B cell (primary cell): Measurements from ENCODE around the gene COG8. TPM values are rescaled to one million over a fixed set of nuclear protein-coding genes. Genes with fewer than 3 reads are reported as not detected.
A peak's percentile ranks its signal among the peaks of the same experiment; 100 is the strongest.

Source experiments
- ATAC-seq: fragments of 200-7000 bp; cut with Tn5 transposase; one replicate; pipeline ENCODE4 v1.10.0; 2021; ENCODE audit warnings: low read depth, mild to moderate bottlenecking, moderate number of reproducible peaks, moderate library complexity
- CTCF ChIA-PET: fragments of 350-600 bp; sonication (Branson Sonifier 250); formaldehyde crosslinking; loops from one replicate; lab custom pipeline; 2021; ENCODE audit warnings: antibody characterized with exemption, inconsistent platforms; lab: Charles Lee
- POLR2A ChIA-PET: fragments of 350-600 bp; sonication (Branson Sonifier 250); formaldehyde crosslinking; loops from one replicate; lab custom pipeline; 2021; ENCODE audit warnings: antibody characterized with exemption; lab: Charles Lee
- DNase-seq: peaks from one replicate; pipeline ENCODE4 v3.0.0; 2013
- H2AFZ ChIP-seq: 2 replicates; pipeline ENCODE4 v1.6.1; 2012; ENCODE audit warnings: mild to moderate bottlenecking, low read depth, low read length; ENCODE audit not compliant: insufficient read depth, poor library complexity, severe bottlenecking
- H3K27ac ChIP-seq, 2 donors: 1 replicate in 1 of 2; 2 replicates in 1 of 2; pipeline ENCODE4 v1.5.1; 2012 to 2013; ENCODE audit warnings: low read length in 2 of 2, mild to moderate bottlenecking in 2 of 2, moderate library complexity in 1 of 2
- H3K27me3 ChIP-seq, 4 experiments: fragments of 200-600 bp in 1 of 4; sonication (generic) in 1 of 4; replicated peaks in 1 of 4; 1 replicate in 2 of 4; 2 replicates in 2 of 4; pipeline versions ENCODE4 v1.6.1 to v1.7.0; 2013 to 2016; ENCODE audit warnings: low read length in 3 of 4, mild to moderate bottlenecking in 2 of 4, mixed read lengths in 1 of 4, moderate library complexity in 1 of 4; ENCODE audit not compliant: insufficient read depth in 4 of 4, control insufficient read depth in 3 of 4; ENCODE audit errors: control extremely low read depth in 1 of 4
- H3K36me3 ChIP-seq, 2 experiments: replicated peaks in 1 of 2; 1 replicate in 1 of 2; 2 replicates in 1 of 2; pipeline versions ENCODE4 v1.6.1 to v1.7.1; 2013; ENCODE audit warnings: low read length in 1 of 2; ENCODE audit not compliant: insufficient read depth in 2 of 2, control insufficient read depth in 1 of 2; ENCODE audit errors: control extremely low read depth in 1 of 2, extremely low read depth in 1 of 2
- H3K4me1 ChIP-seq, 2 donors: fragments of 200-600 bp in 1 of 2; sonication (generic) in 1 of 2; 1 replicate in 1 of 2; 2 replicates in 1 of 2; pipeline versions ENCODE4 v1.5.1 to v1.6.1; 2013 to 2017; ENCODE audit warnings: low read length in 2 of 2; ENCODE audit not compliant: control insufficient read depth in 2 of 2, insufficient read depth in 2 of 2
- H3K4me2 ChIP-seq: replicated peaks from 2 replicates; pipeline ENCODE3; 2012; ENCODE audit warnings: mild to moderate bottlenecking, low read depth, low read length; ENCODE audit not compliant: poor library complexity, severe bottlenecking
- H3K4me3 ChIP-seq, 5 experiments: fragments of 200-600 bp in 1 of 5; sonication (generic) in 1 of 5; 1 replicate in 3 of 5; 2 replicates in 2 of 5; pipeline versions ENCODE4 v1.5.1 to v1.7.0; 2011 to 2016; ENCODE audit warnings: low read length in 4 of 5, mild to moderate bottlenecking in 4 of 5, low read depth in 2 of 5, control low read depth in 1 of 5, moderate library complexity in 1 of 5; ENCODE audit not compliant: insufficient read depth in 1 of 5; ENCODE audit errors: control extremely low read depth in 1 of 5, extremely low read depth in 1 of 5
- H3K79me2 ChIP-seq: fragments of 200-600 bp; sonication (generic); one replicate; pipeline ENCODE4 v1.6.0; 2016; ENCODE audit warnings: low read length; ENCODE audit not compliant: control insufficient read depth, insufficient read depth
- H3K9ac ChIP-seq: fragments of 200-600 bp; sonication (generic); 2 replicates; pipeline ENCODE4 v1.6.1; 2017; ENCODE audit warnings: mild to moderate bottlenecking, low read length, moderate library complexity
- H3K9me3 ChIP-seq, 3 donors: one replicate each; pipeline versions ENCODE4 v1.6.1 to v1.7.1; 2013; ENCODE audit warnings: low read length in 2 of 3; ENCODE audit not compliant: control insufficient read depth in 2 of 3, insufficient read depth in 1 of 3; ENCODE audit errors: control extremely low read depth in 1 of 3
- H4K20me1 ChIP-seq: 2 replicates; pipeline ENCODE4 v1.6.0; 2012; ENCODE audit warnings: mild to moderate bottlenecking, low read length; ENCODE audit not compliant: insufficient read depth, control insufficient read depth, poor library complexity, severe bottlenecking
- H3K27ac Mint-ChIP-seq: one replicate; pipeline ENCODE4 v1.8.0; 2021; ENCODE audit warnings: mixed read lengths
- H3K27me3 Mint-ChIP-seq: one replicate; pipeline ENCODE4 v1.8.0; 2021; ENCODE audit warnings: mixed read lengths
- H3K4me1 Mint-ChIP-seq: one replicate; pipeline ENCODE4 v1.8.0; 2021; ENCODE audit warnings: mixed read lengths
- H3K4me3 Mint-ChIP-seq: one replicate; pipeline ENCODE4 v1.8.0; 2021; ENCODE audit warnings: mixed read lengths
- H3K9me3 Mint-ChIP-seq: one replicate; pipeline ENCODE4 v1.8.0; 2022; ENCODE audit warnings: mixed read lengths; ENCODE audit not compliant: insufficient read depth
- CTCF ChIP-seq: fragments of 200-600 bp; IDR thresholded peaks from one replicate; pipeline ENCODE4 v1.8.0; 2022; ENCODE audit warnings: antibody characterized with exemption, mild to moderate bottlenecking
- EZH2 ChIP-seq: IDR thresholded peaks from 2 replicates; pipeline ENCODE4 v1.6.1; 2012; ENCODE audit warnings: borderline replicate concordance, low read depth, mild to moderate bottlenecking, moderate library complexity, low read length; ENCODE audit not compliant: insufficient read depth, poor library complexity, severe bottlenecking
- WGBS: methylation state at CpG from one replicate; pipeline ENCODE4 v1.1.5; 2013; ENCODE audit warnings: missing lambda C conversion rate; ENCODE audit not compliant: insufficient coverage; 5-methylcytosine and 5-hydroxymethylcytosine counted together
- intact Hi-C: fragments of 100-400 bp; cut with micrococcal nuclease; formaldehyde crosslinking; loops from one replicate; pipeline ENCODE4 v1.10.0; 2022
- polyA plus RNA-seq: library from polyadenylated mRNA; depleted of rRNA; stranded (reverse); fragments of >200 nt; gene quantifications from 2 replicates; pipeline ENCODE4 v1.2.3, GENCODE V29; 2012
- total RNA-seq, 2 donors: library from RNA; stranded (reverse); fragments of 120-200 nt in 1 of 2; gene quantifications; 1 replicate in 1 of 2; 2 replicates in 1 of 2; pipeline versions ENCODE4 v1.2.3 to v1.2.4, GENCODE V29; 2013 to 2022

COG8 gene
- total and polyA plus RNA-seq, 2 donors (not counting 1 experiment from before 2014, with no cell fraction given), result 34.4 to 61.6 TPM

- Histone ChIP-seq H2AFZ (no peak overlapping the region), H3K4me1 (peaks cover 21 to 23% of the 10 kb centered on the region in 2 donors), H4K20me1 (no peaks in the 10 kb centered on the region), H3K4me2 (no peak overlapping the region), H3K9ac (no peak overlapping the region), H3K79me2 (peaks cover 58% of the 10 kb centered on the region), H3K36me3 (peaks cover 10 to 52% of the 10 kb centered on the region in 2 experiments), H3K9me3 (no peaks in the 10 kb centered on the region), H3K27me3 (no peaks in the 10 kb centered on the region), H3K27ac (peak overlapping the region in 1 of 2 donors; percentile 32), H3K4me3 (no peak overlapping the region)
- no CpG with 5 or more reads among the region's 1 CpG for WGBS
- DNase-seq, result no peak
- ChIA-PET CTCF (interaction anchor here (1.4 kb wide), 1 partner anchor 17 kb away, joined by 3 read pairs; no protein-coding TSS in a partner anchor), POLR2A (interaction anchor here (0.5 kb wide), 1 partner anchor 974 kb away, joined by 5 read pairs; no protein-coding TSS in a partner anchor)
- ATAC-seq, result no peak
- no peaks in the 10 kb centered on the region for H3K27me3 Mint-ChIP-seq
- no peak for TF ChIP-seq EZH2
- TF ChIP-seq CTCF, result no peak
- peak overlapping the region; percentile 43 for H3K27ac Mint-ChIP-seq
- no peak overlapping the region for H3K4me3 Mint-ChIP-seq
- no peaks in the 10 kb centered on the region for H3K9me3 Mint-ChIP-seq
- intact Hi-C loops, result no loop called here
- peaks cover 43% of the 10 kb centered on the region for H3K4me1 Mint-ChIP-seq
Measured at GRCh38 chr16:69378760-69379159, 39.4 kb upstream of the COG8 start.

GRCh38 chr16:69378036-69378435, 38.7 kb upstream of the COG8 start:
- DNase-seq (no peak), ATAC-seq (no peak)
- Mint-ChIP-seq H3K9me3 (no peaks in the 10 kb centered on the region), H3K27me3 (no peaks in the 10 kb centered on the region), H3K27ac (peak overlapping the region; percentile 63), H3K4me3 (no peak overlapping the region), H3K4me1 (peaks cover 45% of the 10 kb centered on the region)
- Histone ChIP-seq H3K27me3 (no peaks in the 10 kb centered on the region), H3K9me3 (no peaks in the 10 kb centered on the region), H2AFZ (no peak overlapping the region), H3K9ac (no peak overlapping the region), H3K4me3 (no peak overlapping the region), H3K27ac (peak overlapping the region in 1 of 2 donors; percentile 32), H3K4me1 (peaks cover 21 to 27% of the 10 kb centered on the region in 2 donors), H3K4me2 (no peak overlapping the region), H3K36me3 (peaks cover 10 to 46% of the 10 kb centered on the region in 2 experiments), H3K79me2 (peaks cover 58% of the 10 kb centered on the region), H4K20me1 (no peaks in the 10 kb centered on the region)
- WGBS, result 100% methylated on average over 1 of the region's 1 CpG
- intact Hi-C loops, result no loop called here
- ChIA-PET POLR2A (no interaction called here), CTCF (no interaction called here)
- TF ChIP-seq CTCF (no peak), EZH2 (no peak)
